PC-9 (cell line): ENCODE results near the gene NUDT3. TPM values are rescaled to one million over a fixed set of nuclear protein-coding genes. Genes with fewer than 3 reads are reported as not detected.

Experiments used
- BruUV-seq: library from RNA; stranded (reverse); fragments of 400-500 nt; replicated peaks from 2 replicates; lab custom pipeline; 2021; lab: Mats Ljungman, UMichigan
- CTCF ChIA-PET: fragments of 300-600 bp; sonication (Branson Sonifier 250); formaldehyde crosslinking; loops from one replicate; lab custom pipeline; 2022; ENCODE audit warnings: antibody characterized with exemption; lab: Charles Lee
- POLR2A ChIA-PET: fragments of 300-600 bp; sonication (Branson Sonifier 250); formaldehyde crosslinking; loops from one replicate; lab custom pipeline; 2022; ENCODE audit warnings: antibody characterized with exemption; ENCODE audit not compliant: unreplicated experiment; lab: Charles Lee
- DNase-seq, 2 experiments: peaks; one replicate each; pipeline versions ENCODE4 v3.0.0 to v3.0.0-alpha.2; 2015 to 2022; ENCODE audit warnings: mixed read lengths in 1 of 2
- H2AFZ ChIP-seq: fragments of 200-600 bp; sonication (generic); 2 replicates; pipeline ENCODE4 v1.8.1; 2017; ENCODE audit warnings: antibody characterized with exemption
- H3F3A ChIP-seq: fragments of 200-600 bp; sonication (generic); 2 replicates; pipeline ENCODE4 v1.8.1; 2017; ENCODE audit warnings: antibody characterized with exemption, mild to moderate bottlenecking, low read depth; ENCODE audit not compliant: insufficient read depth
- H3K27ac ChIP-seq: fragments of 200-600 bp; sonication (generic); 2 replicates; pipeline ENCODE4 v1.6.1; 2016; ENCODE audit warnings: mixed run types
- H3K27me3 ChIP-seq: fragments of 200-600 bp; sonication (generic); 2 replicates; pipeline ENCODE4 v1.6.1; 2016; ENCODE audit warnings: low read depth, mixed run types; ENCODE audit not compliant: insufficient read depth
- H3K36me3 ChIP-seq: fragments of 200-600 bp; sonication (generic); 2 replicates; pipeline ENCODE4 v1.6.1; 2016; ENCODE audit warnings: low read depth, mixed run types
- H3K4me1 ChIP-seq: fragments of 200-600 bp; sonication (generic); replicated peaks from 2 replicates; pipeline ENCODE4 v1.6.1; 2016; ENCODE audit warnings: mixed run types; ENCODE audit not compliant: insufficient read depth
- H3K4me2 ChIP-seq: fragments of 200-600 bp; sonication (generic); 2 replicates; pipeline ENCODE4 v1.6.1; 2017; ENCODE audit warnings: mixed run types
- H3K4me3 ChIP-seq: fragments of 200-600 bp; sonication (generic); 2 replicates; pipeline ENCODE4 v1.6.1; 2016; ENCODE audit warnings: mixed run types
- H3K79me2 ChIP-seq: fragments of 200-600 bp; sonication (generic); 2 replicates; pipeline ENCODE4 v1.6.1; 2017; ENCODE audit warnings: low read depth, mixed run types
- H3K9me2 ChIP-seq: fragments of 200-600 bp; sonication (generic); 2 replicates; pipeline ENCODE4 v1.8.1; 2017; ENCODE audit warnings: mild to moderate bottlenecking; ENCODE audit not compliant: insufficient read depth
- H3K9me3 ChIP-seq: fragments of 200-600 bp; sonication (generic); 2 replicates; pipeline ENCODE4 v1.8.1; 2016; ENCODE audit warnings: low read depth; ENCODE audit not compliant: insufficient read depth
- H4K20me1 ChIP-seq: fragments of 200-600 bp; sonication (generic); 2 replicates; pipeline ENCODE4 v1.8.1; 2017; ENCODE audit not compliant: insufficient read depth
- CTCF ChIP-seq: fragments of 200-600 bp; sonication (generic); conservative IDR thresholded peaks from 2 replicates; pipeline ENCODE4 v1.6.1; 2017; ENCODE audit warnings: mixed run types, antibody characterized with exemption, mild to moderate bottlenecking, moderate library complexity
- EZH2 ChIP-seq: fragments of 200-600 bp; sonication (generic); IDR thresholded peaks from 2 replicates; pipeline ENCODE4 v1.8.0; 2017; ENCODE audit warnings: antibody characterized with exemption, low read depth
- intact Hi-C: fragments of 100-400 bp; cut with micrococcal nuclease; formaldehyde crosslinking; loops from one replicate; pipeline ENCODE4 v1.10.0; 2022; ENCODE audit not compliant: unreplicated experiment
- total RNA-seq: library from RNA; stranded (reverse); gene quantifications from 2 replicates; pipeline ENCODE4 v1.2.3, GENCODE V29; 2021

NUDT3 gene
- total RNA-seq, 1 experiment from 2014 or later, result 19.1 TPM

GRCh38 chr6:34338377-34338776 is 54.1 kb downstream of the NUDT3 start:
- peaks cover 14% of the 10 kb centered on the region; the same call in 1 of the 2 replicates for H3F3A ChIP-seq
- H3K9me2 ChIP-seq, result no peaks in the 10 kb centered on the region
- no peak overlapping the region for H3K4me2 ChIP-seq
- H3K4me1 ChIP-seq, result peaks cover 32% of the 10 kb centered on the region
- H3K79me2 ChIP-seq, result peaks cover 34% of the 10 kb centered on the region
- H4K20me1 ChIP-seq, result no peaks in the 10 kb centered on the region
- TF ChIP-seq CTCF (no peak), EZH2 (no peak)
- POLR2A ChIA-PET, result interaction anchor here (0.7 kb wide), 1 partner anchor 52 kb away, joined by 3 read pairs; no protein-coding TSS in a partner anchor
- H3K27me3 ChIP-seq, result no peaks in the 10 kb centered on the region
- CTCF ChIA-PET, result interaction anchor here (0.6 kb wide), 1 partner anchor 54 kb away, joined by 5 read pairs; no protein-coding TSS in a partner anchor
- intact Hi-C loops, result no loop called here
- no peak for DNase-seq
- no peaks in the 10 kb centered on the region for H3K9me3 ChIP-seq
- no peak overlapping the region for H3K27ac ChIP-seq
- H3K36me3 ChIP-seq, result no peaks in the 10 kb centered on the region; the same call in 1 of the 2 replicates
- H3K4me3 ChIP-seq, result no peak overlapping the region
- H2AFZ ChIP-seq, result no peak overlapping the region
- no TSS peak for BruUV-seq

- Histone ChIP-seq H3F3A (0 out of 2 replicates have a peak, but pooled peaks cover 13% of the 10 kb centered on the region), H3K9me3 (no peaks in the 10 kb centered on the region), H3K79me2 (peaks cover 15% of the 10 kb centered on the region), H2AFZ (no peak overlapping the region), H3K27me3 (no peaks in the 10 kb centered on the region), H3K36me3 (no peaks in the 10 kb centered on the region; the same call in 1 of the 2 replicates), H3K4me1 (peaks cover 22% of the 10 kb centered on the region), H3K4me3 (no peak overlapping the region), H4K20me1 (no peaks in the 10 kb centered on the region), H3K27ac (no peak overlapping the region), H3K9me2 (no peaks in the 10 kb centered on the region), H3K4me2 (no peak overlapping the region)
- CTCF ChIA-PET, result no interaction called here
- POLR2A ChIA-PET, result no interaction called here
- TF ChIP-seq CTCF (no peak), EZH2 (no peak)
- BruUV-seq, result no TSS peak
- intact Hi-C loops, result no loop called here
- no peak for DNase-seq
These were observed 57.6 kb downstream of the NUDT3 start for GRCh38 chr6:34334796-34335416.

- no TSS peak for BruUV-seq
These were observed 58.6 kb downstream of the NUDT3 start for GRCh38 chr6:34333858-34334257.

More at GRCh38 chr6:34333858-34334257, 58.6 kb downstream of the NUDT3 start:
- no peak overlapping the region for H3K4me2 ChIP-seq
- no peak overlapping the region for H3K27ac ChIP-seq
- intact Hi-C loops, result no loop called here
- no peaks in the 10 kb centered on the region; the same call in 1 of the 2 replicates for H3K36me3 ChIP-seq
- no peaks in the 10 kb centered on the region for H4K20me1 ChIP-seq
- H3K9me3 ChIP-seq, result no peaks in the 10 kb centered on the region
- peaks cover 22% of the 10 kb centered on the region for H3K4me1 ChIP-seq
- H2AFZ ChIP-seq, result no peak overlapping the region
- no peak overlapping the region for H3K4me3 ChIP-seq
- H3F3A ChIP-seq, result peaks cover 13% of the 10 kb centered on the region; the same call in 1 of the 2 replicates
- no peak for TF ChIP-seq CTCF
- no peak for TF ChIP-seq EZH2
- no peak for DNase-seq
- ChIA-PET CTCF (no interaction called here), POLR2A (no interaction called here)
- no peaks in the 10 kb centered on the region for H3K9me2 ChIP-seq
- no peaks in the 10 kb centered on the region for H3K27me3 ChIP-seq
- peaks cover 7% of the 10 kb centered on the region; the same call in 1 of the 2 replicates for H3K79me2 ChIP-seq
